Measurements from ENCODE around the gene KCTD2.

GRCh38 chr17:75082683-75083082 lies 35.7 kb downstream of the KCTD2 start:
- TF ChIP-seq EP300 (IDR thresholded peaks at IDR 0.05) (no peak), CTCF (IDR thresholded peaks at IDR 0.05) (no peak)

Data from stomach (tissue), 4 donors.